Measurements from ENCODE around the gene PRR13.
"Not testable (repeated sequence)": the region's sequence is repeated elsewhere in the genome, so short reads cannot be mapped to it uniquely, and the experiment has no call there.

The PRR13 gene

GRCh38 chr12:53441040-53441833, at the start of gene PRR13:
TSS of gene PRR13 (plus strand) at chr12:53441734. CDS start at chr12:53442715, 981 bp downstream.
- DNase-seq (ENCODE audit: low read depth): peak; percentile 96

GRCh38 chr12:53399896-53400295, 41.6 kb upstream of the PRR13 start:
- no peak for DNase-seq (ENCODE audit: low read depth)

GRCh38 chr12:53402351-53402750, 39.2 kb upstream of the PRR13 start:
- DNase-seq (ENCODE audit: low read depth): not testable (repeated sequence)

- no peak for DNase-seq (ENCODE audit: low read depth)
These were observed 38.7 kb upstream of the PRR13 start for GRCh38 chr12:53402871-53403270.

- no peak for DNase-seq (ENCODE audit: low read depth)
These were observed 30.6 kb upstream of the PRR13 start for GRCh38 chr12:53410951-53411350.

- DNase-seq (ENCODE audit: low read depth): no peak
These were observed 27.9 kb upstream of the PRR13 start for GRCh38 chr12:53413485-53414204.

GRCh38 chr12:53414756-53415417, 26.6 kb upstream of the PRR13 start:
- DNase-seq (ENCODE audit: low read depth): no peak

- not testable (repeated sequence) for DNase-seq (ENCODE audit: low read depth)
These were observed 25.7 kb upstream of the PRR13 start for GRCh38 chr12:53415752-53416389.

- DNase-seq (ENCODE audit: low read depth): not testable (repeated sequence)
These were observed 24.2 kb upstream of the PRR13 start for GRCh38 chr12:53417291-53417816.

GRCh38 chr12:53418221-53418620, 23.3 kb upstream of the PRR13 start:
- DNase-seq (ENCODE audit: low read depth): no peak

GRCh38 chr12:53419756-53420155, 21.8 kb upstream of the PRR13 start:
- DNase-seq (ENCODE audit: low read depth): no peak

- not testable (repeated sequence) for DNase-seq (ENCODE audit: low read depth)
These were observed 19.3 kb upstream of the PRR13 start for GRCh38 chr12:53422247-53422646.

- DNase-seq (ENCODE audit: low read depth): no peak
These were observed 17.9 kb upstream of the PRR13 start, which contains the start of gene AMHR2 for GRCh38 chr12:53423597-53423996. TSS of gene AMHR2 (plus strand) at chr12:53423855. CDS start at chr12:53423935, 80 bp downstream.

- no peak for DNase-seq (ENCODE audit: low read depth)
These were observed 16.7 kb upstream of the PRR13 start for GRCh38 chr12:53424626-53425514.

- DNase-seq (ENCODE audit: low read depth): no peak
These were observed 15.9 kb upstream of the PRR13 start for GRCh38 chr12:53425515-53426150.

GRCh38 chr12:53427905-53428594, 13.5 kb upstream of the PRR13 start:
- no peak for DNase-seq (ENCODE audit: low read depth)

GRCh38 chr12:53428741-53429140, 12.8 kb upstream of the PRR13 start:
- DNase-seq (ENCODE audit: low read depth): no peak

- DNase-seq (ENCODE audit: low read depth): no peak
These were observed 11.4 kb upstream of the PRR13 start for GRCh38 chr12:53430116-53430515.

GRCh38 chr12:53431187-53431586, 10.3 kb upstream of the PRR13 start:
- no peak for DNase-seq (ENCODE audit: low read depth)

- DNase-seq (ENCODE audit: low read depth): not testable (repeated sequence)
These were observed 6.2 kb upstream of the PRR13 start for GRCh38 chr12:53435326-53435725.

All from activated T-helper 1 cell treated with Interleukin-2 at 50 U/mL for 16 hours (primary cell).